Activated naive CD4-positive, alpha-beta T cell treated with anti-CD3 and anti-CD28 coated beads, Interleukin-2, amount 50 U/mL, for 72 hours (primary cell): ENCODE measurements around the gene MED12L. TPM values are rescaled to one million over a fixed set of nuclear protein-coding genes. Genes with fewer than 3 reads are reported as not detected.

ENCODE experiments used
- total RNA-seq, 2 donors: library from RNA; stranded (reverse); gene quantifications; one replicate each; pipeline ENCODE4 v1.2.3, GENCODE V29; 2022

The MED12L gene
- total RNA-seq, 2 donors from 2014 or later, result 1.5 to 6.9 TPM

Other genes with a start within 250 kb of the MED12L start
- not detected for gene MINDY4B, start 180.2 kb upstream of the MED12L start, total RNA-seq
- not detected for gene CLRN1, start 112.9 kb upstream of the MED12L start, total RNA-seq
- gene GPR171, start 117.6 kb downstream of the MED12L start, total RNA-seq, result 100 to 1,000 TPM in 1 of 2 donors, 10 to 100 TPM in 1; 31.2 to 113 TPM
- gene P2RY14, start 192.9 kb downstream of the MED12L start, total RNA-seq, result under 1 TPM; 0.14 to 0.68 TPM
- gene GPR87, start 231.2 kb downstream of the MED12L start, total RNA-seq, result 1 to 10 TPM in 1 of 2 donors, under 1 TPM in 1; 0.97 to 1.3 TPM
- gene P2RY13, start 243.9 kb downstream of the MED12L start, total RNA-seq, result not detected